HG02571 (cell line): Measurements from ENCODE around the gene CTIF.

Source experiments
- ATAC-seq: cut with Tn5 transposase; IDR thresholded peaks from one replicate; pipeline ENCODE4 v1.9.1; 2021; ENCODE audit warnings: mild to moderate bottlenecking, moderate library complexity; ENCODE audit not compliant: unreplicated experiment

Gene CTIF

DNA sequence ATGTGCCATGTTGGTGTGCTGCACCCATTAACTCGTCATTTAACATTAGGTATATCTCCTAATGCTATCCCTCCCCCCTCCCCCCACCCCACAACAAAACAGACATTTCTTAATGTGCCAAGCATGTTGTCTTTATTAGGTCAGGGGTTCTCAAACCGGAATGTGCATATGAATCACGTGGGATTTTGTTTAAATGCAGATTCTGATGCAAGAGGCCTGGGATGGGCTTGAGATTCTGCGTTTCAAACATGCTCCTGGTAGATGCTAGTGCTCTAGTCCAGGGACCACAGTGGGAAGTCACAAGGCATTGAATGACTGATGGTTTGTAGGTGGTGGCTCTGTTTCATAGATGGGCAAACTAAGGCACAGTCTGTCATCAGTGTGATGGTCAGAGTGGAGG is 227.2 kb downstream of the CTIF start:
- ATAC-seq = no peak

DNA sequence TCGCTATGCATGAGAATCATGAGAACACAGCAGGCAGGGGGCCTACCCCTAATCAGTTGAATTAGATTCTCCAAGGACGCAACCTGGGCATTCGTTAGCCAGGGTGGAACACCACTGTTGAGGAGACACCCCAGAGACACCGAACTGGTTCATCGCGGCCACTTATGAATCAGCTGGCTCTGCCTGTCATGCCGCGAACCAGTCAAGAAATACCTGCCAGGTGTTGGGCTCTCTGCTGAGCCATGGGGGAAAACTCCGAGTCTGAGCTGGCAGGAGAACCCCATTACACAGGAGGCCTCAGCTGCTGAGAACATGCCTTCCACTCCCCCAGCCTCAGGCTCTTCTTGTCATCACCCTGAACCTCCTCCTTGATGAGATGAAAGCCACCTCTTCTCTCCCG is 227.7 kb downstream of the CTIF start:
- no peak for ATAC-seq

DNA sequence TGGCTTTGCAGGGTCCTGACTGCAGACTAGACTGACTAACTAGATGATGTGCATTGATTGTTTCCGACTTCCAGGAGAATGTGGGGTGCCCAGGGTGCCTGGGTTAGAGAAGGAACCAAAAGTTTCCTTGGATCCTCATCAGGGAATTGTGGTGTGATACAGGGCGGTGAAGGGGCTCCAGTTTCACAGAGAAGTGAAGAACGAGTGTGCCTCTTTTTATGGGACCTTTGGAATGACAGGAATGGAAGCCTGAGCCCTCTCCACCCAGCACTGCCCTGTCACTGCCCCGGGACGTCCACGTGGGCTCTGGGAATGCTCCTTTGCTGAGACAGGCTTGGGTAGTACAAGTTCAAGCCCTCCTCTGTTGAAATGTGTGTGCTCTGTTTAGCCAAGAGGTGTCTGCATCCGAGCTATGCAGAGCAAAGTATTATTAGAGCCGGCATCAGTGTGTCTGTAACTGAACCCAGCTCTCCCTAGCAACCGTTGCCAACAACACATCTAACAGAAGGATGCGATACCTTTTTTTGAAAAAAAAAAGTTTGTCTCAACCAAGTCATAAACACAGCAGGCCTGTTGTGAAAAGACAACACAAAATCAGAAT is 228.4 kb downstream of the CTIF start:
- no peak for ATAC-seq

DNA sequence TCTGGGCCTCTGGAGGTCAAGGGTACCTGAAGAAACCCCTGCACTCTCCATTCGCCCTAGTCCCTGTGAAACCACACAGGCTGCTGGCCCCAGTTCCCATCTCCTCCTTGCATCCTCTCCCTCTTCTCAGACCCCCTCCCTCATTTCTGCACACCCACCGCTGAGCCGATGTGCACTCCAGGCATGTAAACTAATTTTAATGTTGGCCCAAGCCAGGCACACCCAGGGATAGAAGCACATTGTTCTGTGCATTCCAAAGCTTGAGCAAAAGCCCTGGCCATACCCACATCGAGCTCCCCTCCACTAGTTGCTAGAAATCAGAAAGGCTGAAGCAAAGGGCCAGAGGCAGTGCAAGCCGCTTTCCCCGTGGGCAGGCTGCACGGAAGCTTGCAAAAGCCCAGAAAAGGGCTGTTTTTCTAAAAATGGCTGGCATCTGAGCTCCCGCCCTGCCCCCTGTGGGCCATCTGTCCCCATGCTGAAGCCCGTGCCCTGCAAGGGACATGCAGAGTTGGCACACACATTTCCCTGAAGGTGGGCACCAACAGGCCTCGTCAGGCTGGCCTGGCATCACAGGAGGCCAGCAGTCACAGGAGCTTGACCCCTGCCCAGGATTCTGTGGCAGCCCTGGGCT is 230.3 kb downstream of the CTIF start:
- ATAC-seq = no peak

GRCh38 chr18:48770243-48770642 is 231.4 kb downstream of the CTIF start:
- no peak for ATAC-seq

- no peak for ATAC-seq
These were observed 233.0 kb downstream of the CTIF start for GRCh38 chr18:48771641-48772375.

DNA sequence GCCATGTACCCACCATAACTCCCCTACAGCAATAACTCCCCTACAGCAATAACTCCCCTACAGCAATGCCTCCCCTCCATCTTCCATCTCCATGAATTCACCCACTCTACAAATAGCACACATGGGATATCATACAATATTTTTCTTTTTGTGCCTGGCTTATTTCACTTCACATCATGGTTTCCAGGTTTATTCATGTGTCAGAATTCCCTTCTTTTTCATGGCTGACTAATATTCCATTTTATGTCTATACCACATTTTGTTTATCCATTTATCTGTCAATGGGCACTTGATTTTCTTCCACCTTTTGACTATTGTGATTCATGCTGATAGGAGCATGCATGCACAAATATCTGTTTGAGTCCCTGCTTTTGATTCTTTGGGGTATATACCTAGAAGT is 233.6 kb downstream of the CTIF start:
- no peak for ATAC-seq

- ATAC-seq = no peak
These were observed 235.0 kb downstream of the CTIF start for GRCh38 chr18:48773821-48774220.

DNA sequence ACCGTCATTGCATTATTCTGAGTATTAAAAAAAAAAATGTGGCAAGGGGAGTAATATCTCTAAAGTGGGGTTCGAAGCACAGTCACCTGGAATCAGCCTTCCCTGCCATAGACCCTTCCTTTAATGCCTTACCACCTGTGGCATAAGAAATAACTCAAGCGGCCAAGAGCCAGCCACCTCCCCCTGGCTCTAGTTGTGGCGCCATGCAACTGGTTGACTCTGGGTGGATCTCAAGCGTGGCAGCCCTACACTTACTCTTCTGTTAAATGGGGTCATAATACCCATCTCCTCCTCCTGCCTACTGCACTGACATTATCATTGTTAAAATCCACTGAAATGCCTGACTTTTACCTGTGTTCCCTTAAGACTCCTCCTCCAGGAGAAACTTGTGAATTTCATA is 236.1 kb downstream of the CTIF start:
- ATAC-seq = no peak

DNA sequence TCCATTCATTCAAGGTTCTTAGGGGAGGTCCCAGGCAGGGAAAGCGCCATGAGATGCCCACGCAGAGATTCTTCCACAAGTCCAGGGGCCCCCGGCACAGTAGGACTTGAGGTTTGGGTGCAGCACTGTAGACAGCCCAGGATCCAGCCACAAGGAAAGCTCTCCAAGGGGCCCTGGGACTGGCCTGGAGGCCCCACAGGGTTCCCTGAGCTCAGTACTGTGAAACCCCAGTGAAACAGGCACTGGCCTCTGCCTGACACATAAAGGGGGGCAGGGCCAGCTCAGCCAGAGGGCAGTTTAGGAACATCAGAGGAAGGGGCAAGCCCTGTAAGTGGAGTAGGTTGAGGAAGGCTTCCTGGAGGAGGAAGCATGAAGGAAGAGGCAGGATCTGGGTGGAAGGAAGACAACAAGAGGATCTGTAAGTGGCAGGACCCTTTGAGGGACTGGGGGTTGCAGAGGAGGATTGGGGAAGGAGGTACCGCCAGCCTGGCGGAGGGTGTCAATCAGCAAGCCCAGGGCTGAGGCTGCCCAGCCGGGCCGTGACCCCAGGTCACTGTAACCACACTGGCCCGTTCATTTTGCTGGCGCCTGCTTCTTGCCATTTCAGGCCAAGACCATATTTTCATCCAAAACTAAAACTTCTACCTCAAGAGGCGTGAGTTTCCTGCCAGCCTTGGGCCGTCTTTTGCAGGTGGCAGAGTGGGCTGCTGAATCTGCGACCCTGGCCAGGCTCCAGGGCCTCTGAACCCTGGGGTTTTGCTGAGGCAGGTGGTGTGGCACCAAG is 236.7 kb downstream of the CTIF start:
- no peak for ATAC-seq

GRCh38 chr18:48776156-48776555 is 237.3 kb downstream of the CTIF start:
- ATAC-seq = no peak

DNA sequence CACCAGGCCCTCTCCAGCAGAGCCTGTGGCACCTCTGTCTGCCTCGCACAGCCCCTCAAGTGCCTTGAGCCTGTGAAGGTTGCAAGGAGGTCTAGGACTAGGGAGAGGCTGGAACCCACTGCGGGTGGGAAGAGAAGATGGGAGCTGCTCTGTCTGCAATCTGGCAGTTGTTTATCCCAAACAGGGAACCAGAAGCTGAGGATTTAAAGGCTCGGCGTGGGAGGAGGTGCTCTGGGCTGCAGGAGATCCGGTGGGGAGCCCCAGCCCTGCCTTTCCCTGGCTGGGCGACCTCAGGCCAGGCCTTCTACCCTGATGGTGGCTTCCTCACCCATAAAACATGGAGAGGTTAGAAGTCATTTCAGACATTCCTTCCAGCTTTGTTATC is 237.8 kb downstream of the CTIF start:
- ATAC-seq = no peak

DNA sequence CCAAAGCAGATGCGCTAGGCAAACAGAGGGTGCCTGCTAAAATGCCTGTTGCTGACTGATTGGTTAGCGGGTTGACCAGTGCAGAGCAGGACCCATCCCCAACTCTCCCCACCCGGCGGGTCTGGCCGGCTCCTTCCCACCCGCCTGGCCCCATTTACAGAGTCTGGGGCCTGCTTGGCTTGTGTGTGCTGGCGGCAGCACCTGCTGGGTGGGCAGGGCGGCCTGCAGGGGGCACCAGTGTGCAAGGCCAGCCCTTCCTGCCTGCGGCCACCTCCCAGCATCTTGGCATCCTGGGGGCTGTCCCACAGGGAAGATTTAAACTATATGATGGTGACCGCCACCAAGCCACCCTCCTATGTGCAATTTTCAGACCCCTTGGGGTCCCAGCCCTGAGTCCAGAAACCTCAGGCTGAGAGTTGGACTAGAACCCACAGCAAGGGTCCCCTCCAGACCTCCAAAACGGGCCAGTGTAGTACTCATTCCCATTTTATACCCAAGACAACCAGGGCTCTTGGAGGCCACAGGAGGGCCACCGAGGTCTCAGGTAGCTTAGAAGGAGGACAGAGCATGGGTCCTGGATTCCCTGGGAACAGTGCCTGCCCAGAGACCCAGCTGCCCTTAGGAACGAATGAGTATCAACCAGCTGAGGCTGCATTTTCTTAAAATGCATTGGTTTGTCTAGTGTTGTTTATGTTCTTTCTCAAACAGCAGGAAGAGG is 238.4 kb downstream of the CTIF start:
- ATAC-seq = no peak

DNA sequence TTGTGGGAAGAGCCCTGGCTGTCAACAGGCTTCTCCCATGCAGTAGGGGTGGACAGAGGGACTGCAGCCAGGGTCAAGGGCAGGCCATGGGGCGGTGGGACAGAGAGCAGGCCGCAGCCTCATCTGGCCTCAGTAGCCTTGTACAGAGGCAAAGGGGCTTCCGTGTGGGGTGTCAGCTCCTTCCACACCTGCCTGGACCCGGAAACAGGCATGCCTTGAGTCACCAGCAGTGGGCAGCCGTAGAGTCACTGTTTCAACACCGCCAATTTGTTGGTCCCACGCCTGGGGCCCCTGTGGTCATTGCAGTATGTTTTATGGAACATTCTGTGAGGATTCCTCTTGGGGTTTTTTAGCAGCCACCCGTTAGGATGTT is 238.9 kb downstream of the CTIF start:
- no peak for ATAC-seq

GRCh38 chr18:48778344-48779011 is 239.6 kb downstream of the CTIF start:
- ATAC-seq = no peak

DNA sequence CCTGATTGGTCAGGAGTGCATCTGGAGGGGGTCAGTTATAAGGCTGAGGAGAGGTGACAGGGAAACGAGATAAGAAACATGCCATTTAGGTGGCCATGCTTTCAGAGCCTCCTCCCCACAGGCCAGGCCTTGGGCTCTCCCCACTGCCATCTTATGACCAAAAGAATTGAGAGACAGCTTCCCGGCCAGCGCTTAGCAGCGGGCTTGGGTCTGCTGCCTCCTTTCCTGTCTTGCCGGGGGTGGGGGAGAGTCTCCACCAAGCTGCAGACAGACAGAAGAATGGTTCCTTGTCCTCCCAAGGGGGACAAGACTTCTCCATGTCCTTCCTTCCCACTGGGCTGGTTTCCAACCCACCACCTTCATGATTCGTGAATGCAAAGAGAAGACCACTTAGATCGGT is 240.6 kb downstream of the CTIF start:
- no peak for ATAC-seq

DNA sequence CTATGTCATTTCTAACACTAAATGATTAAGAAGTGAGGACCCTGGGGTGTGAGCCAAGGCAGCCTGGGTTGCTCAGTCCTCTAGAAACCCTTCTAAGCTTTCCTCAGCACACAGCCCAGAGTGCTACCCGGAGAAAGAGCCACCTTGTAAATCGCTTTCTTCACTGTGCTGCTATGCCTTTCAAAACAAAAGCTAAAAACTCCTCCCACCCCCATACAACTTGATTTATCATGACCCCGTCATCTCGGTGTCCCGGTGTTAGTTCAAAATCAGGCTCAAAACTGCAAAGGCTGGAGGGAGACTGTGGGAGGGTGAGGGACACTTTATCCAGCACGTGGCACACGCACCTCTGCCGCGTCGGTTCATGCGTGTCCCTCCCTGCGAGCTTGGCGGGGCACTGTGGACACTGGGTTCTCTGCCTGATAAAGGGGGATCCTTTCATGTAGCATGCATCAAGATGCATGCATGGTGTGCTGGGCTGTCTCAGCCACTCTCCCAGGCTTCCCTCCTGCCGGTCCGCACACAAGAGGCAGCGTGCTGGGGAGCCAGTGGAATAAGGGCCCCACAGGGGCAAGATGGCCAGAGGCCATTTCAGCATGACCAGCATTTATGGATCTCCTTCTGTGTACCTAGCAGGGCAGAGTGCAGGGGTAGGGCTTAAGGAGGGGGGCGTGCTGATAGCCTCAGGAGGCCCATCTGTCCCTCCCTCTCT is 241.5 kb downstream of the CTIF start:
- no peak for ATAC-seq

DNA sequence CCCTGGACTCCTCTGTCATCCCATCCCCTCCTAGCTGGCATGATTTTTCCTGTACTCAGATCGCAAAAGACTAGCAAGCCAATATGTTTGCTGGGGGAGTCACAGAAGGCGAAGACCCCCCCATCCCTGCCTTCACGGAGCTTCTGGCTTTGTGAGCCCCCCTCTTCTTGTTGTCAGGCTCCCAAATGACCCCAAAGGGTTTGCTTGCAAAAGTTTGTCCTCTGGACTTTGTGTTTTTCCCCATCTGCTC is 242.0 kb downstream of the CTIF start:
- ATAC-seq = no peak

GRCh38 chr18:48781163-48781987 is 242.5 kb downstream of the CTIF start:
- ATAC-seq = no peak
